ENCODE measurements around the gene MGAT5B.

GRCh38 chr17:76926237-76926866, 58.1 kb downstream of the MGAT5B start:
- TF ChIP-seq CTCF (conservative IDR thresholded peaks at IDR 0.05; ENCODE audit: low read depth in 2 of 2) (no peak), EZH2phosphoT487 (IDR thresholded peaks at IDR 0.05; ENCODE audit: unreplicated experiment) (no peak), EZH2 (IDR thresholded peaks at IDR 0.05; ENCODE audit: low read depth, unreplicated experiment) (no peak), POLR2AphosphoS5 (IDR thresholded peaks at IDR 0.05; ENCODE audit: low read depth) (no peak), ZNF114 (CRISPR knock-in tag; IDR thresholded peaks at IDR 0.05) (no peak), REST (IDR thresholded peaks at IDR 0.05; ENCODE audit: unreplicated experiment) (no peak), JUNB (IDR thresholded peaks at IDR 0.05; ENCODE audit: unreplicated experiment) (no peak), STAT1 (IDR thresholded peaks at IDR 0.05; ENCODE audit: unreplicated experiment) (no peak), NANOG (IDR thresholded peaks at IDR 0.05; ENCODE audit: borderline replicate concordance) (no peak)
